H9 (cell line): ENCODE measurements around the gene FEZ2. TPM values are rescaled to one million over a fixed set of nuclear protein-coding genes. Genes with fewer than 3 reads are reported as not detected.

Source experiments
- DNase-seq: peaks from one replicate; pipeline ENCODE4 v3.0.0-alpha.2; 2017
- H2AFZ ChIP-seq: one replicate; pipeline ENCODE4 v1.6.1; 2013; ENCODE audit warnings: mild to moderate bottlenecking, low read length, control low read depth, moderate library complexity
- H2AK5ac ChIP-seq: 2 replicates; pipeline ENCODE4 v1.6.1; 2013; ENCODE audit warnings: low read length, control low read depth, mixed read lengths; ENCODE audit not compliant: insufficient read length
- H2BK120ac ChIP-seq: one replicate; pipeline ENCODE4 v1.6.1; 2013; ENCODE audit warnings: low read depth, mild to moderate bottlenecking, low read length, control low read depth, inconsistent platforms; ENCODE audit not compliant: poor library complexity, severe bottlenecking
- H2BK12ac ChIP-seq: 2 replicates; pipeline ENCODE4 v1.6.1; 2013; ENCODE audit warnings: low read length, control low read depth, mixed read lengths, low read depth; ENCODE audit not compliant: insufficient read length
- H2BK15ac ChIP-seq: 2 replicates; pipeline ENCODE4 v1.6.1; 2013; ENCODE audit warnings: low read depth, low read length, control low read depth
- H2BK20ac ChIP-seq: one replicate; pipeline ENCODE4 v1.6.1; 2013; ENCODE audit warnings: low read depth, mild to moderate bottlenecking, low read length, control low read depth, inconsistent platforms; ENCODE audit not compliant: poor library complexity, severe bottlenecking
- H2BK5ac ChIP-seq: 2 replicates; pipeline ENCODE4 v1.6.1; 2013; ENCODE audit warnings: low read length, control low read depth, mixed read lengths; ENCODE audit not compliant: insufficient read length
- H3K14ac ChIP-seq: 2 replicates; pipeline ENCODE4 v1.6.1; 2013; ENCODE audit warnings: low read length, control low read depth; ENCODE audit not compliant: insufficient read depth
- H3K18ac ChIP-seq: 2 replicates; pipeline ENCODE4 v1.6.1; 2013; ENCODE audit warnings: low read depth, mild to moderate bottlenecking, mixed read lengths, low read length, control low read depth; ENCODE audit not compliant: insufficient read length
- H3K23ac ChIP-seq: 2 replicates; pipeline ENCODE4 v1.6.1; 2013; ENCODE audit warnings: low read length, control low read depth, mixed read lengths, low read depth; ENCODE audit not compliant: insufficient read length
- H3K23me2 ChIP-seq: 2 replicates; pipeline ENCODE4 v1.6.1; 2013; ENCODE audit warnings: low read depth, mild to moderate bottlenecking, mixed read lengths, low read length, control low read depth; ENCODE audit not compliant: insufficient read length, poor library complexity, severe bottlenecking
- H3K27ac ChIP-seq: 2 replicates; pipeline ENCODE4 v1.5.1; 2013; ENCODE audit warnings: low read length, control low read depth, mixed read lengths, low read depth; ENCODE audit not compliant: insufficient read length
- H3K27me3 ChIP-seq: 2 replicates; pipeline ENCODE4 v1.6.1; 2013; ENCODE audit warnings: low read length, control low read depth, inconsistent platforms; ENCODE audit not compliant: insufficient read depth
- H3K4ac ChIP-seq: 2 replicates; pipeline ENCODE4 v1.6.1; 2013; ENCODE audit warnings: low read depth, mild to moderate bottlenecking, control low read depth, inconsistent platforms, low read length, moderate library complexity
- H3K4me1 ChIP-seq: 2 replicates; pipeline ENCODE4 v1.6.1; 2013; ENCODE audit warnings: low read length, control low read depth, inconsistent platforms; ENCODE audit not compliant: insufficient read depth
- H3K4me2 ChIP-seq: 2 replicates; pipeline ENCODE4 v1.6.1; 2013; ENCODE audit warnings: low read length, control low read depth, mixed read lengths; ENCODE audit not compliant: insufficient read length, insufficient read depth
- H3K56ac ChIP-seq: 2 replicates; pipeline ENCODE4 v1.6.1; 2013; ENCODE audit warnings: low read depth, mild to moderate bottlenecking, mixed read lengths, low read length, control low read depth; ENCODE audit not compliant: insufficient read length
- H3K79me1 ChIP-seq: 2 replicates; pipeline ENCODE4 v1.6.1; 2013; ENCODE audit warnings: low read depth, mild to moderate bottlenecking, moderate library complexity, low read length, control low read depth, inconsistent platforms; ENCODE audit not compliant: insufficient read depth, poor library complexity, severe bottlenecking
- H3K79me2 ChIP-seq: 2 replicates; pipeline ENCODE4 v1.6.1; 2013; ENCODE audit warnings: low read length, control low read depth, inconsistent platforms; ENCODE audit not compliant: insufficient read depth
- H3K9ac ChIP-seq: 2 replicates; pipeline ENCODE4 v1.6.1; 2013; ENCODE audit warnings: low read length, control low read depth, mixed read lengths; ENCODE audit not compliant: insufficient read length; ENCODE audit errors: extremely low read depth
- H3K9me3 ChIP-seq: one replicate; pipeline ENCODE4 v1.6.1; 2013; ENCODE audit warnings: low read depth, low read length, inconsistent platforms; ENCODE audit not compliant: control insufficient read depth
- H3T11ph ChIP-seq: one replicate; pipeline ENCODE4 v1.6.1; 2013; ENCODE audit warnings: mild to moderate bottlenecking, low read length, control low read depth, inconsistent platforms
- H4K20me1 ChIP-seq: one replicate; pipeline ENCODE4 v1.6.1; 2013; ENCODE audit not compliant: control insufficient read depth, insufficient read length, insufficient read depth
- H4K5ac ChIP-seq: 2 replicates; pipeline ENCODE4 v1.6.1; 2013; ENCODE audit warnings: low read depth, mild to moderate bottlenecking, mixed read lengths, low read length, control low read depth; ENCODE audit not compliant: insufficient read length
- H4K8ac ChIP-seq: replicated peaks from 2 replicates; pipeline ENCODE4 v1.6.1; 2013; ENCODE audit warnings: low read length, control low read depth, mixed read lengths, low read depth; ENCODE audit not compliant: insufficient read length
- H4K91ac ChIP-seq: 2 replicates; pipeline ENCODE4 v1.6.1; 2013; ENCODE audit warnings: low read depth, mild to moderate bottlenecking, moderate library complexity, mixed read lengths, low read length, control low read depth; ENCODE audit not compliant: insufficient read length
- H3K27ac Mint-ChIP-seq, 3 experiments: 2 replicates in 2 of 3; 3 replicates in 1 of 3; pipeline ENCODE4 v1.8.0; 2020 to 2021; ENCODE audit warnings: mixed read lengths in 3 of 3, mild to moderate bottlenecking in 1 of 3, moderate library complexity in 1 of 3
- H3K27me3 Mint-ChIP-seq: 2 replicates; pipeline ENCODE4 v1.8.0; 2021; ENCODE audit warnings: low read depth, mild to moderate bottlenecking, moderate library complexity, mixed read lengths
- H3K36me3 Mint-ChIP-seq, 3 experiments: 2 replicates in 2 of 3; 3 replicates in 1 of 3; pipeline ENCODE4 v1.8.0; 2020 to 2021; ENCODE audit warnings: low read depth in 3 of 3, mixed read lengths in 3 of 3; ENCODE audit not compliant: insufficient read depth in 1 of 3
- H3K4me1 Mint-ChIP-seq, 2 experiments: 2 replicates each; pipeline ENCODE4 v1.8.0; 2020; ENCODE audit warnings: mixed read lengths in 2 of 2
- H3K4me3 Mint-ChIP-seq, 2 experiments: 2 replicates in 1 of 2; 3 replicates in 1 of 2; pipeline ENCODE4 v1.8.0; 2020 to 2021; ENCODE audit warnings: mild to moderate bottlenecking in 2 of 2, mixed read lengths in 2 of 2, moderate library complexity in 1 of 2
- H3K9me3 Mint-ChIP-seq, 2 experiments: 2 replicates in 1 of 2; 3 replicates in 1 of 2; pipeline ENCODE4 v1.8.0; 2020; ENCODE audit warnings: mild to moderate bottlenecking in 2 of 2, mixed read lengths in 2 of 2, moderate library complexity in 1 of 2
- WGBS: extraction: QIAGEN DNeasy Blood & Tissue Kit; methylation state at CpG from one replicate; pipeline ENCODE4 v1.1.7; 2013; ENCODE audit warnings: missing lambda C conversion rate, low lambda C conversion rate, mixed read lengths; ENCODE audit not compliant: insufficient read length; ENCODE audit errors: extremely low coverage; 5-methylcytosine and 5-hydroxymethylcytosine counted together
- total RNA-seq: library from RNA; stranded (reverse); gene quantifications from 2 replicates; pipeline ENCODE4 v1.2.1, GENCODE V29; 2021
- TF ChIP-seq, protein P1 (sequence below): fragments of 200-600 bp; sonication (generic); conservative IDR thresholded peaks from 3 replicates; pipeline ENCODE4 v1.8.0; 2021; ENCODE audit warnings: antibody characterized with exemption, mild to moderate bottlenecking

Gene FEZ2
- total RNA-seq, 1 experiment from 2014 or later: 27.7 TPM

DNA sequence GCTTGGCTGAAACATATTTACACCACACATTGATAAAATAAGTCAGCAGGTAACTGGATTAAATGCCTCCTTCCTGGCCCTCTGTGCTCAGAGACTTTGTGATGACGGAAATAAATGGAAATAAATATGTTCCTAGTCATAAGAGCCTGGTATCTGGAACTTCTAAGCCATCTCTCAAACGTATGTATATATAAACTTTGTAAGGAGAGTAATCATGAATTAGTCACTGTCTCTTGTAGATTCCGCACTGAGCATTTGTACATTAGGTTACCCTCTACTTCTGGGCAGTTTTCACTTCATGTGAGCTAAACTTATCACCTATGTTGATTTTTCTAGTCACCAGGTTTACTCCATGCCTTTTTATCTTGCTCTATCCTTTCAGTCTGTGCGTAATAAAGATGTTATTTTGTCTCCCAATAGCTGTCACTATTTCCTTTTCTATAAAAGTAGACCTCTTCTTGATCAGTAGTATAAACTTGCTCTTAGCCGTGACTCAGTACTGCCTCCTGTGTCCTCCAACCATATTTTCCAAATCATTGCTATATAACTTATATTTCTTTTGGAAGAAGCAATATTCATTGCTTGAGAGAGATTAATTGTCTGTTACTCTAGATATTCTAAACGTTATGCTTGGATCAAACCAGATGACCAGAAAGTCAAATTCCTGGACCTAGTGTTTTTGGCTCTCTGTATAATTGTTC lies 53.2 kb downstream of the FEZ2 start:
- no peak overlapping the region for H3K4me3 Mint-ChIP-seq

More for the DNA sequence above, 53.2 kb downstream of the FEZ2 start:
- H3K79me1 ChIP-seq: no peaks in the 10 kb centered on the region
- no peaks in the 10 kb centered on the region for H3K79me2 ChIP-seq
- no peaks in the 10 kb centered on the region for H3K4me1 ChIP-seq
- H3K9ac ChIP-seq: no peak overlapping the region
- H2BK15ac ChIP-seq: no peak overlapping the region
- H3K36me3 Mint-ChIP-seq: peaks cover 6 to 54% (median 31%) of the 10 kb centered on the region in 3 experiments; a peak in 5 of 7 replicates
- no peaks in the 10 kb centered on the region for H3K9me3 Mint-ChIP-seq
- DNase-seq: no peak
- no peak overlapping the region for H3T11ph ChIP-seq
- H3K27me3 ChIP-seq: no peaks in the 10 kb centered on the region
- H4K20me1 ChIP-seq: no peaks in the 10 kb centered on the region
- H2BK120ac ChIP-seq: no peak overlapping the region
- no peak overlapping the region for H3K14ac ChIP-seq
- no peak overlapping the region for H4K5ac ChIP-seq
- H3K23me2 ChIP-seq: no peaks in the 10 kb centered on the region
- no peak overlapping the region for H2BK20ac ChIP-seq
- no CpG with 5 or more reads among the region's 6 CpGs for WGBS
- H3K23ac ChIP-seq: no peak overlapping the region
- H2AK5ac ChIP-seq: no peak overlapping the region
- H3K27ac ChIP-seq: no peak overlapping the region
- H4K8ac ChIP-seq: no peak overlapping the region
- no peak overlapping the region for H2BK12ac ChIP-seq
- H2BK5ac ChIP-seq: no peak overlapping the region
- peak overlapping the region in 1 of 3 experiments; percentile 49; a peak in 1 of 7 replicates for H3K27ac Mint-ChIP-seq
- H3K56ac ChIP-seq: no peak overlapping the region
- H3K4ac ChIP-seq: no peak overlapping the region
- no peak overlapping the region for H3K4me2 ChIP-seq
- no peak overlapping the region for H3K18ac ChIP-seq
- no peaks in the 10 kb centered on the region for H3K4me1 Mint-ChIP-seq
- H3K9me3 ChIP-seq: no peaks in the 10 kb centered on the region
- no peak overlapping the region for H4K91ac ChIP-seq
- H3K27me3 Mint-ChIP-seq: no peaks in the 10 kb centered on the region
- H2AFZ ChIP-seq: no peak overlapping the region
- TF ChIP-seq, protein P1, sequence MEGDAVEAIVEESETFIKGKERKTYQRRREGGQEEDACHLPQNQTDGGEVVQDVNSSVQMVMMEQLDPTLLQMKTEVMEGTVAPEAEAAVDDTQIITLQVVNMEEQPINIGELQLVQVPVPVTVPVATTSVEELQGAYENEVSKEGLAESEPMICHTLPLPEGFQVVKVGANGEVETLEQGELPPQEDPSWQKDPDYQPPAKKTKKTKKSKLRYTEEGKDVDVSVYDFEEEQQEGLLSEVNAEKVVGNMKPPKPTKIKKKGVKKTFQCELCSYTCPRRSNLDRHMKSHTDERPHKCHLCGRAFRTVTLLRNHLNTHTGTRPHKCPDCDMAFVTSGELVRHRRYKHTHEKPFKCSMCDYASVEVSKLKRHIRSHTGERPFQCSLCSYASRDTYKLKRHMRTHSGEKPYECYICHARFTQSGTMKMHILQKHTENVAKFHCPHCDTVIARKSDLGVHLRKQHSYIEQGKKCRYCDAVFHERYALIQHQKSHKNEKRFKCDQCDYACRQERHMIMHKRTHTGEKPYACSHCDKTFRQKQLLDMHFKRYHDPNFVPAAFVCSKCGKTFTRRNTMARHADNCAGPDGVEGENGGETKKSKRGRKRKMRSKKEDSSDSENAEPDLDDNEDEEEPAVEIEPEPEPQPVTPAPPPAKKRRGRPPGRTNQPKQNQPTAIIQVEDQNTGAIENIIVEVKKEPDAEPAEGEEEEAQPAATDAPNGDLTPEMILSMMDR: peak; percentile 54
